ENCODE data around the gene GRHL1. TPM values are rescaled to one million over a fixed set of nuclear protein-coding genes. Genes with fewer than 3 reads are reported as not detected.

GRHL1 gene
- total and polyA plus RNA-seq, 2 experiments from 2014 or later: 0.32 to 0.45 TPM

DNA sequence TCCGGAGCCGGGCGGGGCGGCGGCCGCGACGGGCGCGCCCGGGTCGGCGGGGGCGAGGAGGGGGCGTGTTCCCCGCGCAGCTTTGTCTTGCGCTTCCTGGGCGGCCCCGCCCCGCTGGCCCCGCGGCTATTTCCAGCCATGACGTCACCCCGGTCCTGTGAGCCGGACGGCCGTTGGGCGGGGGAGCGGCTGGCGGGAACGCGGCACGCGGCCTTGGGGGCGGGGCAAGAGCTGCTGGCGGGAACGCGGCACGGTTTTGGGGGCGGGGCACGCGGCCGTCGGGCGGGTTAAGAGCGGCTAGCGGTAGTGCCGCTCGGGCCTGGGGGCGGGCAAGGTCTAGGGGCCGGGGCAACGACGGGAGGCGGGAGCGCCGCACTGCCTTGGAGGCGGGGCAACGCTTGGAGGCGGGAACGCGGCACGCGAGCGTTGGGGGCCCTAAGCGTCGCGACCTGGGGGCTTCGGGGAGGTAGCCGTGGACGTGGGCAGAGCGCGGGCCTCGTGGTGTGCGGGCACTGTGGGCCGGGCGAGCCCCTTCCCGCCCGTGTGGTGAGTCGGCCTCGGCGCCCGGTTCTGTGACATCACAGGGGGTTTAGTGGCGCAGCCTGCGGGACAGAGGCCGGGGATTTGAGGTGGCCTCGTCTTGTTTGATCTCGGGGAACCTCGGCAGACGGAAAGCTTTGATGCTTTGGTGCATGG, 92.6 kb downstream of the GRHL1 start:
- peak overlapping the region; percentile 65 for H3K27ac ChIP-seq
- no peaks in the 10 kb centered on the region for H3K9me2 ChIP-seq (ENCODE audit: insufficient read depth)
- no peak for TF ChIP-seq EZH2phosphoT487 (IDR thresholded peaks at IDR 0.05; ENCODE audit: insufficient read depth, low read depth)
- TF ChIP-seq EZH2 (IDR thresholded peaks at IDR 0.05; ENCODE audit: insufficient read depth, poor library complexity, severe bottlenecking): no peak
- peaks cover 15% of the 10 kb centered on the region; the same call in 1 of the 2 replicates for H3F3A ChIP-seq (ENCODE audit: insufficient read depth)
- H3K4me2 ChIP-seq (ENCODE audit: unreplicated experiment): peak overlapping the region; percentile 51
- peak overlapping the region; percentile 62 for H2AFZ ChIP-seq
- H3K36me3 ChIP-seq (ENCODE audit: low read depth): peaks cover 2% of the 10 kb centered on the region; the same call in 1 of the 2 replicates
- WGBS, 2 experiments (ENCODE audit: low coverage in 1 of 2, low lambda C conversion rate in 2 of 2, missing lambda C conversion rate in 2 of 2): 4 to 10% methylated on average over 14 to 53 of the region's 90 CpGs
- 0 out of 2 replicates have a peak, but pooled peaks cover 3% of the 10 kb centered on the region for H3K4me1 ChIP-seq (ENCODE audit: insufficient read depth)
- H3K9ac ChIP-seq: peak overlapping the region; percentile 93
- no peaks in the 10 kb centered on the region for H3K27me3 ChIP-seq (replicated peaks; ENCODE audit: insufficient read depth)
- in situ Hi-C loops (cut with MboI): no loop called here
- peak overlapping the region; percentile 75 for H3K4me3 ChIP-seq
- H3K9me3 ChIP-seq (ENCODE audit: low read depth): no peaks in the 10 kb centered on the region
- H4K20me1 ChIP-seq (ENCODE audit: insufficient read depth): no peaks in the 10 kb centered on the region
- H3K79me2 ChIP-seq (ENCODE audit: insufficient read depth): peaks cover 3% of the 10 kb centered on the region
- peak; percentile 96 for DNase-seq

DNA sequence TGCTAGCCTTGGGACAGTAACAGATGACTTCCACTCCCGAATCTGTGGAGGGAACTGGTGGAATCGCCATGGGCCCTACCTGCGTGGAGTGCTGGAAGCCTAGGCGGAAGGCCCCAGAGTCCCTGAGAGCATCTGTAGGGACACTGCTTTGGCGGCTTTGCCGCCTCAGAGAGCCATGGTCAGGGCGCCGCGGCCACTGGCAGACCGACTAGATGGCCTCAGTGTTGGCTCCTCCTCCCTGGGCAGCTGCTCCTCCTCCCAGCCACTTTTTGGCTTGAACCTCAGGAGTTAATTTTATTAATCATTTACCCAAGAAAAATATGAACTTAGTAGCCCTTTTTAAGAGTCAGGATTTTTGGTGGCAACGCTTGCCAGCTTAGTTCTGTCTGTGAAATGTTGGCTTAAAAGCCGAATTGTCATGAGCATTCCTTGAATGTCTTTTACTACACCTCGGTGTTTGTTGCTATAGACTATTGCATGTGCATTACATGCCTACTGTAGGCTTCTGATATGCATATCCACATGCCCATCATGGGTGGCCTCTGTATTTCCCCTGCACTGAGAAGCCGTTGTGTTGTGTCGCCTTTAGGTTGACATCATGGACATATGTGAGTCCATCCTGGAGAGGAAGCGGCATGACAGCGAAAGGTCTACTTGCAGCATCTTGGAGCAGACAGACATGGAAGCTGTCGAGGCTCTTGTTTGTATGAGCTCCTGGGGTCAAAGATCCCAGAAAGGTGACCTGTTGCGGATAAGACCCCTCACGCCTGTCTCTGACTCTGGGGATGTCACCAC, 94.3 kb downstream of the GRHL1 start:
- H3F3A ChIP-seq (ENCODE audit: insufficient read depth): peaks cover 15% of the 10 kb centered on the region; the same call in 1 of the 2 replicates
- H2AFZ ChIP-seq: no peak overlapping the region
- no peaks in the 10 kb centered on the region for H4K20me1 ChIP-seq (ENCODE audit: insufficient read depth)
- no peak overlapping the region for H3K27ac ChIP-seq
- peak; percentile 21 for DNase-seq
- in situ Hi-C loops (cut with MboI): no loop called here
- no peaks in the 10 kb centered on the region for H3K27me3 ChIP-seq (replicated peaks; ENCODE audit: insufficient read depth)
- H3K4me3 ChIP-seq: no peak overlapping the region
- no peak overlapping the region for H3K4me2 ChIP-seq (ENCODE audit: unreplicated experiment)
- H3K9ac ChIP-seq: no peak overlapping the region
- H3K9me3 ChIP-seq (ENCODE audit: low read depth): no peaks in the 10 kb centered on the region
- peaks cover 5% of the 10 kb centered on the region; the same call in 1 of the 2 replicates for H3K36me3 ChIP-seq (ENCODE audit: low read depth)
- no peaks in the 10 kb centered on the region for H3K9me2 ChIP-seq (ENCODE audit: insufficient read depth)
- TF ChIP-seq EZH2phosphoT487 (IDR thresholded peaks at IDR 0.05; ENCODE audit: insufficient read depth, low read depth) (no peak), EZH2 (IDR thresholded peaks at IDR 0.05; ENCODE audit: insufficient read depth, poor library complexity, severe bottlenecking) (no peak)
- peaks cover 13% of the 10 kb centered on the region for H3K79me2 ChIP-seq (ENCODE audit: insufficient read depth)
- H3K4me1 ChIP-seq (ENCODE audit: insufficient read depth): no peaks in the 10 kb centered on the region
- 79% methylated on average over 20 of the region's 20 CpGs for WGBS, 2 experiments (ENCODE audit: low coverage in 1 of 2, low lambda C conversion rate in 2 of 2, missing lambda C conversion rate in 2 of 2)

- in situ Hi-C loops (cut with MboI): no loop called here
- Histone ChIP-seq H3K27me3 (replicated peaks; ENCODE audit: insufficient read depth) (no peaks in the 10 kb centered on the region), H4K20me1 (ENCODE audit: insufficient read depth) (no peaks in the 10 kb centered on the region), H3K4me1 (ENCODE audit: insufficient read depth) (no peaks in the 10 kb centered on the region), H2AFZ (no peak overlapping the region), H3K9ac (no peak overlapping the region), H3K9me3 (ENCODE audit: low read depth) (no peaks in the 10 kb centered on the region), H3K27ac (no peak overlapping the region), H3K36me3 (ENCODE audit: low read depth) (peaks cover 7% of the 10 kb centered on the region), H3K4me2 (ENCODE audit: unreplicated experiment) (no peak overlapping the region), H3K79me2 (ENCODE audit: insufficient read depth) (peaks cover 13% of the 10 kb centered on the region), H3F3A (ENCODE audit: insufficient read depth) (peaks cover 15% of the 10 kb centered on the region; the same call in 1 of the 2 replicates), H3K4me3 (no peak overlapping the region), H3K9me2 (ENCODE audit: insufficient read depth) (no peaks in the 10 kb centered on the region)
- 48 to 54% methylated on average over 7 of the region's 7 CpGs for WGBS, 2 experiments (ENCODE audit: low coverage in 1 of 2, low lambda C conversion rate in 2 of 2, missing lambda C conversion rate in 2 of 2)
- DNase-seq: peak; percentile 13
- TF ChIP-seq EZH2 (IDR thresholded peaks at IDR 0.05; ENCODE audit: insufficient read depth, poor library complexity, severe bottlenecking): no peak
- no peak for TF ChIP-seq EZH2phosphoT487 (IDR thresholded peaks at IDR 0.05; ENCODE audit: insufficient read depth, low read depth)
These were observed 95.4 kb downstream of the GRHL1 start for GRCh38 chr2:10046931-10047330.

DNA sequence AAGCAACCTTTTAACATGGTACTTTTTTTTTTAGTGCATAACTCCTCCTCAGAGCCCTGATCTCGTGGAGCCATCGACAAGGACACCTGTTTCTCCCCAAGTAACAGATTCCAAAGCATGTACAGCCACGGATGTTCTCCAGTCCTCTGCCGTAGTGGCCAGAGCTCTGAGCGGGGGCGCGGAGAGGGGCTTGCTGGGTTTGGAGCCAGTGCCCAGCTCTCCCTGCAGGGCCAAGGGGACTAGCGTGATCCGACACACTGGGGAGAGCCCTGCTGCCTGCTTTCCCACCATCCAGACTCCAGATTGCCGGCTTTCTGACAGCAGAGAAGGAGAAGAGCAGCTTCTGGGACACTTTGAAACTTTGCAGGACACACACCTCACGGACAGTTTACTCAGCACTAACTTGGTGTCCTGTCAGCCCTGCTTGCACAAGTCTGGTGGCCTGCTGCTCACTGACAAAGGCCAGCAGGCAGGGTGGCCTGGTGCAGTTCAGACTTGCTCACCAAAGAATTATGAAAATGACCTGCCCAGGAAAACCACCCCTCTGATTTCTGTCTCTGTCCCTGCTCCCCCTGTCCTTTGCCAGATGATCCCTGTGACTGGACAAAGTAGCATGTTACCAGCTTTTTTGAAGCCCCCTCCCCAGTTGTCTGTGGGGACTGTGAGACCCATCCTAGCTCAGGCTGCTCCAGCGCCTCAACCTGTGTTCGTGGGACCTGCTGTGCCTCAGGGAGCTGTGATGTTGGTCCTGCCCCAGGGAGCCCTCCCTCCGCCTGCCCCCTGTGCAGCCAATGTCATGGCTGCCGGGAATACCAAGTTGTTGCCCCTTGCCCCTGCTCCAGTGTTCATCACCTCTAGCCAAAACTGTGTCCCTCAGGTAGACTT, 96.4 kb downstream of the GRHL1 start:
- Histone ChIP-seq H3K9ac (no peak overlapping the region), H3K4me1 (ENCODE audit: insufficient read depth) (no peaks in the 10 kb centered on the region), H3K9me3 (ENCODE audit: low read depth) (no peaks in the 10 kb centered on the region), H2AFZ (no peak overlapping the region), H3K4me3 (no peak overlapping the region), H3K36me3 (ENCODE audit: low read depth) (peaks cover 14% of the 10 kb centered on the region), H3K27me3 (replicated peaks; ENCODE audit: insufficient read depth) (no peaks in the 10 kb centered on the region), H3K9me2 (ENCODE audit: insufficient read depth) (no peaks in the 10 kb centered on the region), H3F3A (ENCODE audit: insufficient read depth) (peaks cover 15% of the 10 kb centered on the region; the same call in 1 of the 2 replicates), H3K4me2 (ENCODE audit: unreplicated experiment) (no peak overlapping the region), H3K27ac (no peak overlapping the region), H4K20me1 (ENCODE audit: insufficient read depth) (no peaks in the 10 kb centered on the region), H3K79me2 (ENCODE audit: insufficient read depth) (peaks cover 13% of the 10 kb centered on the region)
- in situ Hi-C loops (cut with MboI): no loop called here
- TF ChIP-seq EZH2phosphoT487 (IDR thresholded peaks at IDR 0.05; ENCODE audit: insufficient read depth, low read depth) (no peak), EZH2 (IDR thresholded peaks at IDR 0.05; ENCODE audit: insufficient read depth, poor library complexity, severe bottlenecking) (no peak)
- WGBS, 2 experiments (ENCODE audit: low coverage in 1 of 2, low lambda C conversion rate in 2 of 2, missing lambda C conversion rate in 2 of 2): 86 to 88% methylated on average over 15 of the region's 15 CpGs
- no peak for DNase-seq

Data from GM23248 (cell line).